ENCODE measurements around the gene CDC42BPA. TPM values are rescaled to one million over a fixed set of nuclear protein-coding genes. Genes with fewer than 3 reads are reported as not detected.

CDC42BPA gene
- total RNA-seq, 4 donors from 2014 or later: 47.0 to 58.6 (median 54.8) TPM

- peak overlapping the region; percentile 65 to 87 (median 74) for H3K27ac ChIP-seq
- peak in 1 of 2 donors; percentile 13 for TF ChIP-seq EP300 (IDR thresholded peaks at IDR 0.05)
- TF ChIP-seq POLR2A (IDR thresholded peaks at IDR 0.05): no peak
- 69 to 80% methylated on average over 24 to 25 of the region's 32 CpGs for WGBS, 2 donors
- no peaks in the 10 kb centered on the region for H3K27me3 ChIP-seq
- DNase-seq (ENCODE audit: low spot score in 2 of 2): no peak
- peaks cover 0 to 47% (median 0%) of the 10 kb centered on the region in 3 donors for H3K36me3 ChIP-seq
- peaks cover 0 to 16% (median 4%) of the 10 kb centered on the region in 4 donors for H3K9me3 ChIP-seq
- no peak overlapping the region for H3K4me3 ChIP-seq
- peaks cover 5 to 41% (median 27%) of the 10 kb centered on the region in 4 donors for H3K4me1 ChIP-seq
Measured at GRCh38 chr1:226975259-226976250, 342.7 kb downstream of the CDC42BPA start.

- peaks cover 0 to 55% (median 0%) of the 10 kb centered on the region in 3 donors for H3K36me3 ChIP-seq
- H3K4me3 ChIP-seq: no peak overlapping the region
- no peaks in the 10 kb centered on the region for H3K27me3 ChIP-seq
- TF ChIP-seq POLR2A (IDR thresholded peaks at IDR 0.05) (no peak), CTCF (IDR thresholded peaks at IDR 0.05) (no peak), EP300 (IDR thresholded peaks at IDR 0.05) (no peak)
- WGBS, 2 donors: 46 to 51% methylated on average over 11 to 14 of the region's 14 CpGs
- DNase-seq (ENCODE audit: low spot score in 2 of 2): no peak
- H3K9me3 ChIP-seq: peaks cover 0 to 19% (median 4%) of the 10 kb centered on the region in 4 donors
- H3K27ac ChIP-seq: peak overlapping the region; percentile 65 to 87 (median 74)
- peaks cover 5 to 33% (median 27%) of the 10 kb centered on the region in 4 donors for H3K4me1 ChIP-seq
Measured at GRCh38 chr1:226974544-226975258, 343.6 kb downstream of the CDC42BPA start.

- 45 to 62% methylated on average over 11 of the region's 11 CpGs for WGBS, 2 donors
Measured at GRCh38 chr1:226973898-226974543, 344.3 kb downstream of the CDC42BPA start.

GRCh38 chr1:226973371-226973897 is 344.9 kb downstream of the CDC42BPA start:
- Histone ChIP-seq H3K9me3 (peaks cover 0 to 19% (median 4%) of the 10 kb centered on the region in 4 donors), H3K27ac (peak overlapping the region; percentile 11 to 87 (median 74)), H3K27me3 (no peaks in the 10 kb centered on the region), H3K4me1 (peaks cover 5 to 28% (median 27%) of the 10 kb centered on the region in 4 donors), H3K4me3 (no peak overlapping the region), H3K36me3 (peaks cover 0 to 57% (median 0%) of the 10 kb centered on the region in 3 donors)
- 88 to 94% methylated on average over 2 to 5 of the region's 5 CpGs for WGBS, 2 donors
- DNase-seq (ENCODE audit: low spot score in 2 of 2): peak in 1 of 2 donors; percentile 29
- TF ChIP-seq POLR2A (IDR thresholded peaks at IDR 0.05) (no peak), EP300 (IDR thresholded peaks at IDR 0.05) (no peak), CTCF (IDR thresholded peaks at IDR 0.05) (no peak)

More at GRCh38 chr1:226973898-226974543, 344.3 kb downstream of the CDC42BPA start:
- peak in 1 of 2 donors; percentile 47 for DNase-seq (ENCODE audit: low spot score in 2 of 2)
- Histone ChIP-seq H3K9me3 (peaks cover 0 to 19% (median 4%) of the 10 kb centered on the region in 4 donors), H3K4me3 (no peak overlapping the region), H3K27me3 (no peaks in the 10 kb centered on the region), H3K4me1 (peaks cover 5 to 28% (median 27%) of the 10 kb centered on the region in 4 donors), H3K27ac (peak overlapping the region; percentile 65 to 87 (median 74)), H3K36me3 (peaks cover 0 to 57% (median 0%) of the 10 kb centered on the region in 3 donors)
- no peak for TF ChIP-seq POLR2A (IDR thresholded peaks at IDR 0.05)
- TF ChIP-seq EP300 (IDR thresholded peaks at IDR 0.05): peak in 1 of 2 donors; percentile 71
- no peak for TF ChIP-seq CTCF (IDR thresholded peaks at IDR 0.05)
